GM23338 (cell line): Measurements from ENCODE around the gene PARP3. TPM values are rescaled to one million over a fixed set of nuclear protein-coding genes. Genes with fewer than 3 reads are reported as not detected.

Source experiments
- ATAC-seq: fragments of 200-7000 bp; cut with Tn5 transposase; 3 replicates; pipeline ENCODE4 v1.9.1; 2020
- DNase-seq: peaks from one replicate; pipeline ENCODE4 v3.0.0-alpha.2; 2015; ENCODE audit warnings: low spot score
- H2AFZ ChIP-seq: fragments of 200-600 bp; sonication (generic); 2 replicates; pipeline ENCODE4 v1.8.0; 2016; ENCODE audit warnings: antibody characterized with exemption, mild to moderate bottlenecking, moderate library complexity
- H3F3A ChIP-seq: fragments of 200-600 bp; sonication (generic); replicated peaks from 2 replicates; pipeline ENCODE4 v1.8.0; 2017; ENCODE audit warnings: antibody characterized with exemption, mixed run types, low read depth
- H3K27ac ChIP-seq: fragments of 200-600 bp; sonication (generic); 2 replicates; pipeline ENCODE4 v1.6.1; 2016; ENCODE audit warnings: low read depth
- H3K27me3 ChIP-seq: fragments of 200-600 bp; sonication (generic); 2 replicates; pipeline ENCODE4 v1.8.0; 2016; ENCODE audit warnings: mild to moderate bottlenecking, mixed run types, moderate library complexity; ENCODE audit not compliant: insufficient read depth
- H3K36me3 ChIP-seq: fragments of 200-600 bp; sonication (generic); 2 replicates; pipeline ENCODE4 v1.8.0; 2016; ENCODE audit warnings: mild to moderate bottlenecking; ENCODE audit not compliant: insufficient read depth
- H3K4me1 ChIP-seq: fragments of 200-600 bp; sonication (generic); 2 replicates; pipeline ENCODE4 v1.8.0; 2016; ENCODE audit warnings: mild to moderate bottlenecking, moderate library complexity; ENCODE audit not compliant: insufficient read depth
- H3K4me2 ChIP-seq: fragments of 200-600 bp; sonication (generic); 2 replicates; pipeline ENCODE4 v1.7.1; 2017; ENCODE audit warnings: mixed run types
- H3K4me3 ChIP-seq: fragments of 200-600 bp; sonication (generic); 2 replicates; pipeline ENCODE4 v1.6.1; 2016; ENCODE audit warnings: mixed run types
- H3K79me2 ChIP-seq: fragments of 200-600 bp; sonication (generic); replicated peaks from 2 replicates; pipeline ENCODE4 v1.8.0; 2017; ENCODE audit warnings: mild to moderate bottlenecking; ENCODE audit not compliant: insufficient read depth
- H3K9me2 ChIP-seq: fragments of 200-600 bp; sonication (generic); 2 replicates; pipeline ENCODE4 v1.8.0; 2017; ENCODE audit not compliant: insufficient read depth
- H4K20me1 ChIP-seq: fragments of 200-600 bp; sonication (generic); replicated peaks from 2 replicates; pipeline ENCODE4 v1.8.0; 2017; ENCODE audit warnings: mild to moderate bottlenecking; ENCODE audit not compliant: insufficient read depth
- H3K27ac Mint-ChIP-seq: 2 replicates; pipeline ENCODE4 v1.8.0; 2020; ENCODE audit warnings: inconsistent platforms, mild to moderate bottlenecking, moderate library complexity, mixed read lengths
- H3K27me3 Mint-ChIP-seq: 3 replicates; pipeline ENCODE4 v1.8.0; 2022; ENCODE audit warnings: low read depth, mild to moderate bottlenecking, moderate library complexity, mixed read lengths, inconsistent platforms; ENCODE audit not compliant: insufficient read depth, poor library complexity
- H3K36me3 Mint-ChIP-seq: 3 replicates; pipeline ENCODE4 v1.8.0; 2021; ENCODE audit warnings: low read depth, mild to moderate bottlenecking, inconsistent platforms, moderate library complexity, mixed read lengths
- H3K4me1 Mint-ChIP-seq: 3 replicates; pipeline ENCODE4 v1.8.0; 2020; ENCODE audit warnings: mild to moderate bottlenecking, inconsistent platforms, mixed read lengths
- H3K4me3 Mint-ChIP-seq: 3 replicates; pipeline ENCODE4 v1.8.0; 2021; ENCODE audit warnings: moderate library complexity, mild to moderate bottlenecking, inconsistent platforms, mixed read lengths
- H3K9me3 Mint-ChIP-seq: 3 replicates; pipeline ENCODE4 v1.8.0; 2020; ENCODE audit warnings: moderate library complexity, mild to moderate bottlenecking, inconsistent platforms, mixed read lengths
- CREB1 ChIP-seq: fragments of 250-450 bp; sonication (Bioruptor Pico); IDR thresholded peaks from 2 replicates; pipeline ENCODE4 v1.5.0; 2020; ENCODE audit warnings: low read depth, mild to moderate bottlenecking, moderate library complexity
- CTCF ChIP-seq, 2 experiments: fragments of 200-600 bp in 1 of 2; sonication (generic) in 1 of 2; conservative IDR thresholded peaks; 2 replicates each; pipeline versions ENCODE4 v1.5.1 to v1.6.1; 2016 to 2017; ENCODE audit warnings: antibody characterized with exemption in 2 of 2, low read depth in 2 of 2, mild to moderate bottlenecking in 2 of 2, moderate library complexity in 1 of 2
- EZH2 ChIP-seq: fragments of 200-600 bp; sonication (generic); IDR thresholded peaks from one replicate; pipeline ENCODE4 v1.8.0; 2017; ENCODE audit warnings: antibody characterized with exemption, mild to moderate bottlenecking, low read depth; ENCODE audit not compliant: unreplicated experiment
- JUNB ChIP-seq: IDR thresholded peaks from one replicate; pipeline ENCODE4 v1.6.1; 2016; ENCODE audit warnings: antibody characterized with exemption; ENCODE audit not compliant: unreplicated experiment
- NANOG ChIP-seq: IDR thresholded peaks from 2 replicates; pipeline ENCODE4 v1.6.1; 2016; ENCODE audit warnings: antibody characterized with exemption, borderline replicate concordance
- POLR2AphosphoS5 ChIP-seq: IDR thresholded peaks from 2 replicates; pipeline ENCODE4 v1.6.1; 2016; ENCODE audit warnings: antibody characterized with exemption, low read depth
- REST ChIP-seq: IDR thresholded peaks from one replicate; pipeline ENCODE4 v1.6.1; 2018; ENCODE audit warnings: antibody characterized with exemption; ENCODE audit not compliant: unreplicated experiment
- STAT1 ChIP-seq: IDR thresholded peaks from one replicate; pipeline ENCODE4 v1.6.1; 2016; ENCODE audit warnings: antibody characterized with exemption; ENCODE audit not compliant: unreplicated experiment
- ZNF114 ChIP-seq: fragments of 250-450 bp; sonication (Bioruptor Pico); IDR thresholded peaks from 2 replicates; pipeline ENCODE4 v1.5.0; 2020; ENCODE audit warnings: mild to moderate bottlenecking, moderate library complexity
- polyA plus RNA-seq: library from polyadenylated mRNA; unstranded; fragments of >200 nt; fragmentation: Nextera tagmentation; extraction: Ambion mirVana; gene quantifications from 2 replicates; pipeline ENCODE4 v1.2.1, GENCODE V29; 2016
- total RNA-seq: library from RNA; depleted of rRNA; stranded (reverse); fragments of >200 nt; shearing (Covaris generic); gene quantifications from 2 replicates; pipeline ENCODE4 v1.2.3, GENCODE V29; 2014
- TF ChIP-seq, protein P1 (sequence below): IDR thresholded peaks from 2 replicates; pipeline ENCODE4 v1.6.1; 2016; ENCODE audit warnings: antibody characterized with exemption

The PARP3 gene
- total and polyA plus RNA-seq, 2 experiments from 2014 or later: 0.76 to 1.1 TPM

GRCh38 chr3:51986010-51986947, 44.1 kb downstream of the PARP3 start:
- Histone ChIP-seq H3K27ac (no peak overlapping the region), H4K20me1 (peaks cover under 1% of the 10 kb centered on the region; the same call in 1 of the 2 replicates), H3K4me3 (no peak overlapping the region), H2AFZ (no peak overlapping the region), H3K4me1 (peaks cover 15% of the 10 kb centered on the region), H3K36me3 (no peaks in the 10 kb centered on the region), H3K79me2 (no peaks in the 10 kb centered on the region), H3K27me3 (no peaks in the 10 kb centered on the region), H3F3A (peaks cover 12% of the 10 kb centered on the region), H3K4me2 (no peak overlapping the region), H3K9me2 (no peaks in the 10 kb centered on the region)
- DNase-seq (no peak), ATAC-seq (no peak)
- H3K9me3 Mint-ChIP-seq: no peaks in the 10 kb centered on the region
- peaks cover 27% of the 10 kb centered on the region for H3K4me1 Mint-ChIP-seq
- no peak overlapping the region for H3K4me3 Mint-ChIP-seq
- H3K27ac Mint-ChIP-seq: no peak overlapping the region
- TF ChIP-seq EZH2: no peak
- no peak for TF ChIP-seq POLR2AphosphoS5
- TF ChIP-seq CREB1 (CRISPR knock-in tag): no peak
- no peak for TF ChIP-seq NANOG
- no peak for TF ChIP-seq ZNF114 (CRISPR knock-in tag)
- H3K27me3 Mint-ChIP-seq: peaks cover 21% of the 10 kb centered on the region
- peaks cover 7% of the 10 kb centered on the region for H3K36me3 Mint-ChIP-seq

GRCh38 chr3:51987568-51987967, 45.4 kb downstream of the PARP3 start:
- ATAC-seq (no peak), DNase-seq (no peak)
- H3K27ac ChIP-seq: no peak overlapping the region
- no peaks in the 10 kb centered on the region for H3K9me2 ChIP-seq
- H3K27ac Mint-ChIP-seq: no peak overlapping the region
- no peak overlapping the region for H3K4me2 ChIP-seq
- H3K27me3 ChIP-seq: no peaks in the 10 kb centered on the region
- H3F3A ChIP-seq: peaks cover 18% of the 10 kb centered on the region
- H3K36me3 ChIP-seq: peaks cover under 1% of the 10 kb centered on the region; the same call in 1 of the 2 replicates
- no peaks in the 10 kb centered on the region for H3K79me2 ChIP-seq
- H3K4me3 ChIP-seq: no peak overlapping the region
- no peak overlapping the region for H2AFZ ChIP-seq
- H3K4me1 Mint-ChIP-seq: peaks cover 24% of the 10 kb centered on the region
- no peak overlapping the region for H3K4me3 Mint-ChIP-seq
- peaks cover 11% of the 10 kb centered on the region for H3K4me1 ChIP-seq
- peaks cover 20% of the 10 kb centered on the region for H3K36me3 Mint-ChIP-seq
- H3K9me3 Mint-ChIP-seq: no peaks in the 10 kb centered on the region
- peaks cover 4% of the 10 kb centered on the region; the same call in 1 of the 2 replicates for H4K20me1 ChIP-seq
- peaks cover 20% of the 10 kb centered on the region for H3K27me3 Mint-ChIP-seq
- TF ChIP-seq JUNB (no peak), EZH2 (no peak), POLR2AphosphoS5 (no peak), STAT1 (no peak), REST (no peak), CTCF (conservative IDR thresholded peaks at IDR 0.05; ENCODE audit: low read depth in 2 of 2) (no peak), CREB1 (CRISPR knock-in tag) (no peak), ZNF114 (CRISPR knock-in tag) (no peak), NANOG (no peak)
- TF ChIP-seq, protein P1, sequence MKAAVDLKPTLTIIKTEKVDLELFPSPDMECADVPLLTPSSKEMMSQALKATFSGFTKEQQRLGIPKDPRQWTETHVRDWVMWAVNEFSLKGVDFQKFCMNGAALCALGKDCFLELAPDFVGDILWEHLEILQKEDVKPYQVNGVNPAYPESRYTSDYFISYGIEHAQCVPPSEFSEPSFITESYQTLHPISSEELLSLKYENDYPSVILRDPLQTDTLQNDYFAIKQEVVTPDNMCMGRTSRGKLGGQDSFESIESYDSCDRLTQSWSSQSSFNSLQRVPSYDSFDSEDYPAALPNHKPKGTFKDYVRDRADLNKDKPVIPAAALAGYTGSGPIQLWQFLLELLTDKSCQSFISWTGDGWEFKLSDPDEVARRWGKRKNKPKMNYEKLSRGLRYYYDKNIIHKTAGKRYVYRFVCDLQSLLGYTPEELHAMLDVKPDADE: no peak
